Daoy (cell line): Measurements from ENCODE around the gene GLYR1. TPM values are rescaled to one million over a fixed set of nuclear protein-coding genes. Genes with fewer than 3 reads are reported as not detected.
A peak's percentile ranks its signal among the peaks of the same experiment; 100 is the strongest.

Experiments
- DNase-seq: peaks from one replicate; pipeline ENCODE4 v3.0.0-alpha.2; 2015; ENCODE audit warnings: low read depth
- total RNA-seq: library from RNA; depleted of rRNA; stranded (reverse); fragments of >200 nt; shearing (Covaris generic); gene quantifications from 2 replicates; pipeline ENCODE4 v1.2.3, GENCODE V29; 2014

The GLYR1 gene
- total RNA-seq, 1 experiment from 2014 or later: 25.7 TPM

- DNase-seq: no peak
These were observed 40.8 kb downstream of the GLYR1 start for GRCh38 chr16:4806280-4806679.

DNA sequence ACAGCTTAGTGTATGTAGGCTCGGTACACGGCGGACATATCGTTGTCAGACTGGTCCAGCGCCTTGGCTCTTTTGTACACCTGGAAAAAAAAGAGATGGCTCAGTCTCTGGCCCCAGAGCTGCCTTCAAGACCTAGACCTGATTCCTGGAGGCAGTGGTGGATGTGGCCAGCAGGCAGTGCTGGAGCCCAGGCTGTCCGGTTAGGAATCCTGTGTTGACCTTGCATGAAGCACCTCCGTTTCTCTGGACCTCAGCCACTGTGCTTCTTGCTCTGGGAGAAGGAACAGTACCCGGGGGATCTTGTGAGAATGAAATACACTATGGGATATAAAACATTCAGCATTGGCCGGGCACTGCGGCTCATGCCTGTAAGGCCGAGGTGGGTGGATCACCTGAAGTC is 41.9 kb downstream of the GLYR1 start:
- no peak for DNase-seq

DNA sequence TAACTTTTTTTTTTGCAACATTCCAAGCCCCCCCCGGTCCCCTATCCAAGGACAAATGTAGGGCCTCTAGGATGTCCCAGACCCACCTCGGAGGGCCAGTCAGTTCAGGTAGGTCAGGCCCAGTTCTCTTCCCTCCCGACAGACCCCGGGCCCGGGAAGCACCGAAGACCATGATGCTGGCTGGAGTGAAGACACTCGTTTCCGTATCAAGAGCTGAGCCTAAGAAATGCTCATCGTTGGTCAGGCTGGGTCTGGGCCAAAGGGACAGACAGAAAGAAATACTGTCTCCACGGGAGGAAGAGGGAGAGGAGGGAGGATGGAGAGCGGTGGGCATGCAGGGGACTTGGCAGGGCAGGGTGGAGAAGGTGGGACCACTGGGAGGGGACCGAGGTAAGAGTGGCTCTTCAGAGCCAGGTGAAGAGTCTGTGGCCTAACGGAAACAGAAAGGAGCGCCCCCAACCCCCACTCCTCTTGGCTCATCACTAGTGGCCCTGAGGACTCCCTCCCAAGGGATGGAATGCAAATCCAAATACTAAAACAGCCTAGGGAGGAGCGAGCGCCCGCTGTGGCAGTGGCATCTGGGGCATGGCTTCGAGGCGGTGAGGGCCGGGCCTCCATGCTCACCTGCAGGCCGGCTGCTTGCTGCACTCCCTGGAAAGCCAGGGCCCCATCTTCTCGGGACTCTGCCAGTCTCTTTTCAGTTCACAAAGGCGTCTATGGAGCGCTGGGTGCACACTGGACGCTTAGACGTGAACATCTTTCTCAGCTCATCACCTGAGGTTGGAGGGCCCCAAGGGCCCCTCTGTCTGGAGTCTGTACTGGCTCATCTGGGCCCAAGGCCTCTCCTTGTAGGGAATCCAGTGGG is 43.0 kb downstream of the GLYR1 start:
- no peak for DNase-seq

DNA sequence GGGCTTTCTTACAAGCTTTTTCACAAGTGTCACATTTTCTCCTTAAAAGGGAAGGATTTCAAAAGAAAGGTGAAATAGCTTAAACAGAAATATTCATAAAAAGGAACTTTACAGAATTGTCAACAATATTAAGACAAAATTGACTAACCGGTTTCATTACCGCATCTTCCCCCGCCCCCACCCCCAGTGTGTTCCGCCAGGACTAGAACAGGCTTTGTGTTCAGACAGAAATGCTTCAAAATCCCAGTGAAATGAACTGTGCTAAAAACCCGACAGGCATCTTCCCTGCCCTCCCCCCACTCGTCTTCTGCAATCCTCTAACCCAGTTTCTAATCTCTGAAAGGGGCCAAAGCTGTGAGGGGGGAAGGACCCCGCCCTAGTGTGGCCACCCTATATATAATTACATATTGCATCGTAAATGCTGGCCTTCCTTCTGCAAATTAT is 43.7 kb downstream of the GLYR1 start:
- no peak for DNase-seq

GRCh38 chr16:4802659-4803287 is 44.3 kb downstream of the GLYR1 start:
- peak; percentile 93 for DNase-seq

DNA sequence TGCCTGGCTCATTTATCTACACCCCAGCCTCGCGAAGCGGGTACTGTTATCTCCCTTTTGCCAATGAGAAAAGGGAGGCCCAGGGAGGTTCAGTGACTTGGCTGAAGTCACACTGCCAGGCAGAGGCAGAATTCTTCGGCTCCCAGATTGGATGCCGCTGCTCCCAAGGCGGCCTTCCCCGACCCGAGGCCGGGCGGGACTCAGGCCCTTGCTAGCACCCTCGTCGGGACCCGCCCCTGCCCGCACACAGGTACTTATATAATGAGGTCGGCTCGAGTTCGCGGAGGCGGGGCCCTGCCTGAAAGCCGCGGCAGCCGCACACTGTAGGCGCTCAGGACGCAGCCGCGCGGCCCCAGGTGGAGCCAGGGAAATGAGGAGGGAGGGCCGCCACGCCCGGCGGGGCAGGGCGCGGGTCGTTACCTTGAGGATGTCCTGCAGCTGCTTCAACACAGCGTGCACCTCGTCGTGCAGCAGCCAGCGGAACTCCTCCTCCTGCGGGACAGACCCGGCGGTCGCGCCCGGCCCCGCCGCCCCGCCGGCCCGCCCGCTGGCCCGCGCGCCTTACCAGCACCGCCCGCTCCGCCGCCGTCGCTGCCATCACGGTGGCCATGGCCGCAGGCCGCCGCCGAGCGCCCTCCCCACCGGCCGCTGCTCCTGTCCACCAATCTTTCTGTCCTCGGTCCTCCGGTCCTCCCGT is 45.0 kb downstream of the GLYR1 start, which contains the start of gene ROGDI:
Gene ROGDI, minus strand, starts transcription at position 672 of the 697 bp plus-strand sequence. Its CDS starts 62 bp downstream, at position 610.
- peak; percentile 64 for DNase-seq

GRCh38 chr16:4801051-4801961 is 45.8 kb downstream of the GLYR1 start:
- DNase-seq: no peak

GRCh38 chr16:4800290-4801041 is 46.6 kb downstream of the GLYR1 start:
- no peak for DNase-seq

GRCh38 chr16:4799171-4799855 is 47.8 kb downstream of the GLYR1 start:
- no peak for DNase-seq

- DNase-seq: no peak
These were observed 48.6 kb downstream of the GLYR1 start for GRCh38 chr16:4798456-4798855.

- no peak for DNase-seq
These were observed 49.3 kb downstream of the GLYR1 start for GRCh38 chr16:4797805-4798252.

DNA sequence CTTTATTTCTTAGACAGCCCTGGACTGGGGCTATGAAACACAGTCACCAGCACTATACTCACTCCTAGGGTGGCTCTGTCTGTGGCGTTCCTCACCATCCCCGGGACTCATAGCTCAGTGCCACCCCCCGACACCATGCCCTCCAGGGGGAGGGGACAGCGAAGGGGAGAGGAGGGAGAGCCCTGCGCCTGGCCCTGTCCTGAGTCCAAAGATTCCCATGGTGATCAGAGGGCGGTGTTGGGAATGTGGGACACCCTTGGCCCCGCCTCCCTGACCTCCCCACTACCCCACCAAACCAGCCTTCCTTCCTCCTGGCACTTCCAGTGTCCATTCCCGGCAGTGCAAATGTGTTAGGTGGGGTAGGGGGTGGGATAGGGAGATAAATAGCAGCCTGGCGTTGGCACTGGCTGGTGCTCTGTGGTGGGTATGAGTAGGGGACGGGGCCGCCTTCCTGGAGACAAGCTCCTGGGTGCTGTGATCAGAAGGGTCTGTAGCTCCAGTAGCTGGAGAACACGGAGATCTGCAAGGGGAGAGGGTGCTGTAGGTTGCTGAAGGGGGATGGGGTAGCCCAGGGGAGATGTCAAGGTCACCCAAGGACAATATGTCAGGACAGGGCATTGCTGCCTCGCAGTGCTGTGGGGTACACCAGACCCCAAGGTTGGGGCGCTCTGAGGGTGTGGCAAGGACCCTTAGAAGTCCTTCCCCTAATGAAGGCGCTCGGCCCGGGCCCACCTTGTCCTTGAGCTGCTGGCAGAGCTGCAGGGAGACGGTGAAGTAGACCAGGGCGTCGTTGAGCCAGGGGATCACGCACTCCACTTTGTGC is 49.9 kb downstream of the GLYR1 start:
- DNase-seq: no peak

GRCh38 chr16:4795828-4796572 is 51.1 kb downstream of the GLYR1 start:
- DNase-seq: no peak

DNA sequence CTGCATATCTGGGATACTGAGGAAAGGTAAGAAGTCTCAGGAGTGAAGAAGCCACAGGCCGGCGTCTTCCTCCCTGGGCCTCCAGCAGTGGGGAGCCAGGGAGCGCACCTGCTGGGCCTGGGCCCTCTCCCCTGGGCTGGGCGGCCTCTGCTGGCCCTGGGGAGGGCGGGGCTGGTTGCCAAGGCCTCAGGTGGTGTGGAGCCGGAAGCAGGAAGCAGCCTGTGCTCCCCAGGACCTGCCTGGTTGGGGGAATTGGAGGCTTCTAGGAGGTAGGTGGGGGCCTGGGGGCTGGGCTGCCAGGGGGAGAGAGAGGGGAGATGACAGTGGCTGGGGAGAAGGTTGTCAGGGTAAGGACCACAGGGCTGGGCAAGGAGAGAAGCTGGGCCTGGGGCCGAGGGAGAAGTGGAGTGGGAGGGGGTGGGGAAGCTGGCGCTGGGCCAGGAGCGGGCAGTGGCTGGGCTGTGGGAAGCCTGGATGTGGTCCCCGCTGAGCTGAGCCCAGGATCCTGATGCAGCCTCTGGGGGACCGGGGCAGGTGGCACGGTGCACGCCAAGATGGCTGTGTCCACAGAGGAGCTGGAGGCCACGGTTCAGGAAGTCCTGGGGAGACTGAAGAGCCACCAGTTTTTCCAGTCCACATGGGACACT is 51.8 kb downstream of the GLYR1 start, which contains the start of gene SMIM22:
Gene SMIM22, plus strand, starts transcription at position 189 of the 647 bp plus-strand sequence. Its CDS starts 366 bp downstream, at position 555.
- no peak for DNase-seq

DNA sequence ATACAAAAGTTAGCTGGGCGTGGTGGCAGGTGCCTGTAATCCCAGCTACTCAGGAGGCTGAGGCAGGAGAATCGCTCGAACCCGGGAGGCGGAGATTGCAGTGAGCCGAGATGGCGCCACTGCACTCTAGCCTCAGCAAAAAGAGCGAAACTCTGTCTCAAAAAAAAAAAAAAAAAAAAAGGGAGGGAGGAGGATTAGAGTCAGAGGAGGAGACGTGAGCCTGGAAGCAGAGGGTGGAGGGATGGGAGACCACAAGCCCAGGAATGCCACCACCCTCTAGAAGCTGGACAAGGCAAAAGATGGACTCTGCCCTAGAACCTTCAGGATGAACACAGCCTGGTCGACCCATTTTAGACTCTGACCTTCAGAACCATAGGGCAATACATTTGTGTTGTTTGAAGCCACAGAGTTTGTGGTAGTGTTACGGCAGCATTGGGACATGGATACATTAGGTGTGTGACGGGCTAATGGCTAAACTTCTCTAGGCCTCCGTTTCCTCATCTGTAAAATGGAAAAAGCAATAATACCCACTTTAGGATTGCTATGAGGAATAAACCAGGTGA is 54.1 kb downstream of the GLYR1 start:
- no peak for DNase-seq

- no peak for DNase-seq
These were observed 56.2 kb downstream of the GLYR1 start for GRCh38 chr16:4790871-4791270.

- no peak for DNase-seq
These were observed 56.8 kb downstream of the GLYR1 start for GRCh38 chr16:4790261-4790660.
